Astrocyte (in vitro differentiated cells and primary cell): ENCODE data around the gene FZD10. TPM values are rescaled to one million over a fixed set of nuclear protein-coding genes. Genes with fewer than 3 reads are reported as not detected.

Experiments used
- DNase-seq: peaks from one replicate; pipeline ENCODE4 v3.0.0-alpha.2; 2010; ENCODE audit warnings: low read depth
- FAIRE-seq: peaks from 2 replicates; lab custom pipeline; 2011; peaks lifted over from hg19 to GRCh38; lab: Jason Lieb, UNC
- H2AFZ ChIP-seq: 2 replicates; pipeline ENCODE4 v1.6.0; 2012; ENCODE audit warnings: low read depth, low read length, inconsistent platforms
- H3K27ac ChIP-seq: 2 replicates; pipeline ENCODE4 v1.5.1; 2011; ENCODE audit warnings: low read depth, low read length, inconsistent platforms
- H3K27me3 ChIP-seq: 2 replicates; pipeline ENCODE4 v1.6.0; 2011; ENCODE audit warnings: low read length, inconsistent platforms; ENCODE audit not compliant: insufficient read depth
- H3K36me3 ChIP-seq: 2 replicates; pipeline ENCODE4 v1.5.1; 2011; ENCODE audit warnings: low read length, inconsistent platforms; ENCODE audit not compliant: insufficient read depth
- H3K4me1 ChIP-seq: 2 replicates; pipeline ENCODE4 v1.5.1; 2011; ENCODE audit warnings: low read length, inconsistent platforms; ENCODE audit not compliant: insufficient read depth
- H3K4me2 ChIP-seq: 2 replicates; pipeline ENCODE4 v1.6.0; 2012; ENCODE audit warnings: low read length, inconsistent platforms
- H3K4me3 ChIP-seq: 2 replicates; pipeline ENCODE4 v1.5.1; 2011; ENCODE audit warnings: low read depth, mild to moderate bottlenecking, low read length, inconsistent platforms; ENCODE audit not compliant: insufficient read depth
- H3K79me2 ChIP-seq: 2 replicates; pipeline ENCODE4 v1.6.0; 2012; ENCODE audit warnings: mild to moderate bottlenecking, low read length, inconsistent platforms; ENCODE audit not compliant: insufficient read depth
- H3K9ac ChIP-seq: 2 replicates; pipeline ENCODE4 v1.6.0; 2012; ENCODE audit warnings: mild to moderate bottlenecking, low read length, inconsistent platforms
- H3K9me3 ChIP-seq: 2 replicates; pipeline ENCODE4 v1.5.1; 2012; ENCODE audit warnings: low read depth, mild to moderate bottlenecking, low read length, inconsistent platforms; ENCODE audit not compliant: insufficient read depth
- H4K20me1 ChIP-seq: 2 replicates; pipeline ENCODE4 v1.6.0; 2012; ENCODE audit warnings: low read length, inconsistent platforms; ENCODE audit not compliant: insufficient read depth
- H3K27ac Mint-ChIP-seq: one replicate; pipeline ENCODE4 v1.8.0; 2021; ENCODE audit warnings: mild to moderate bottlenecking, mixed read lengths; ENCODE audit not compliant: unreplicated experiment
- H3K27me3 Mint-ChIP-seq: one replicate; pipeline ENCODE4 v1.8.0; 2021; ENCODE audit warnings: low read depth, mixed read lengths; ENCODE audit not compliant: unreplicated experiment
- H3K36me3 Mint-ChIP-seq: one replicate; pipeline ENCODE4 v1.8.0; 2021; ENCODE audit warnings: low read depth, mixed read lengths; ENCODE audit not compliant: unreplicated experiment
- H3K4me1 Mint-ChIP-seq: one replicate; pipeline ENCODE4 v1.8.0; 2021; ENCODE audit warnings: low read depth, mixed read lengths; ENCODE audit not compliant: unreplicated experiment
- H3K4me3 Mint-ChIP-seq: one replicate; pipeline ENCODE4 v1.8.0; 2021; ENCODE audit warnings: mild to moderate bottlenecking, moderate library complexity, mixed read lengths; ENCODE audit not compliant: unreplicated experiment
- H3K9me3 Mint-ChIP-seq: one replicate; pipeline ENCODE4 v1.8.0; 2021; ENCODE audit warnings: mild to moderate bottlenecking, mixed read lengths; ENCODE audit not compliant: unreplicated experiment
- CTCF ChIP-seq: IDR thresholded peaks from 2 replicates; pipeline ENCODE4 v1.5.1; 2011; ENCODE audit warnings: low read depth, mild to moderate bottlenecking, inconsistent platforms, low read length, moderate library complexity; ENCODE audit not compliant: insufficient read depth
- EZH2 ChIP-seq: IDR thresholded peaks from 2 replicates; pipeline ENCODE4 v1.6.1; 2012; ENCODE audit warnings: mild to moderate bottlenecking, low read length, inconsistent platforms; ENCODE audit not compliant: insufficient read depth
- total RNA-seq: library from RNA; stranded (reverse); gene quantifications from 2 replicates; pipeline ENCODE4 v1.2.1, GENCODE V29; 2021

Gene FZD10
- total RNA-seq, 1 donor from 2014 or later, result not detected

GRCh38 chr12:130179621-130180020 lies 17.4 kb downstream of the FZD10 start:
- peaks cover 2% of the 10 kb centered on the region for H3K27me3 ChIP-seq
- no peak overlapping the region for H3K27ac ChIP-seq
- no peaks in the 10 kb centered on the region for H3K4me1 ChIP-seq
- DNase-seq, result no peak
- H3K4me2 ChIP-seq, result no peak overlapping the region
- TF ChIP-seq EZH2 (no peak), CTCF (no peak)
- FAIRE-seq, result no peak
- Mint-ChIP-seq H3K27me3 (no peaks in the 10 kb centered on the region), H3K4me1 (no peaks in the 10 kb centered on the region), H3K4me3 (no peak overlapping the region), H3K36me3 (no peaks in the 10 kb centered on the region), H3K27ac (no peak overlapping the region), H3K9me3 (peaks cover 18% of the 10 kb centered on the region)
- no peaks in the 10 kb centered on the region for H3K79me2 ChIP-seq
- H3K4me3 ChIP-seq, result no peak overlapping the region
- H4K20me1 ChIP-seq, result no peaks in the 10 kb centered on the region
- no peak overlapping the region for H3K9ac ChIP-seq
- no peaks in the 10 kb centered on the region for H3K36me3 ChIP-seq
- H3K9me3 ChIP-seq, result peaks cover 7% of the 10 kb centered on the region
- H2AFZ ChIP-seq, result no peak overlapping the region

- Histone ChIP-seq H3K27ac (no peak overlapping the region), H3K9ac (no peak overlapping the region), H3K4me1 (no peaks in the 10 kb centered on the region), H3K4me3 (no peak overlapping the region), H3K79me2 (no peaks in the 10 kb centered on the region), H3K27me3 (peaks cover 1% of the 10 kb centered on the region), H3K36me3 (no peaks in the 10 kb centered on the region), H3K4me2 (no peak overlapping the region), H3K9me3 (peaks cover 7% of the 10 kb centered on the region), H2AFZ (no peak overlapping the region), H4K20me1 (no peaks in the 10 kb centered on the region)
- TF ChIP-seq CTCF (no peak), EZH2 (no peak)
- Mint-ChIP-seq H3K27me3 (no peaks in the 10 kb centered on the region), H3K4me3 (no peak overlapping the region), H3K4me1 (no peaks in the 10 kb centered on the region), H3K36me3 (no peaks in the 10 kb centered on the region), H3K27ac (no peak overlapping the region), H3K9me3 (peaks cover 17% of the 10 kb centered on the region)
- FAIRE-seq (no peak), DNase-seq (no peak)
These were observed 18.9 kb downstream of the FZD10 start for GRCh38 chr12:130181211-130181610.

GRCh38 chr12:130183585-130184370 lies 21.5 kb downstream of the FZD10 start:
- H3K27ac ChIP-seq, result no peak overlapping the region
- H3K36me3 ChIP-seq, result no peaks in the 10 kb centered on the region
- H3K9me3 ChIP-seq, result peaks cover 7% of the 10 kb centered on the region
- H3K36me3 Mint-ChIP-seq, result no peaks in the 10 kb centered on the region
- no peaks in the 10 kb centered on the region for H3K27me3 ChIP-seq
- H4K20me1 ChIP-seq, result no peaks in the 10 kb centered on the region
- H3K4me3 Mint-ChIP-seq, result no peak overlapping the region
- H3K27ac Mint-ChIP-seq, result no peak overlapping the region
- H3K9me3 Mint-ChIP-seq, result peaks cover 19% of the 10 kb centered on the region
- no peaks in the 10 kb centered on the region for H3K4me1 ChIP-seq
- H2AFZ ChIP-seq, result no peak overlapping the region
- DNase-seq, result no peak
- H3K79me2 ChIP-seq, result no peaks in the 10 kb centered on the region
- H3K9ac ChIP-seq, result no peak overlapping the region
- no peak overlapping the region for H3K4me2 ChIP-seq
- no peak overlapping the region for H3K4me3 ChIP-seq
- TF ChIP-seq CTCF (no peak), EZH2 (no peak)
- no peaks in the 10 kb centered on the region for H3K4me1 Mint-ChIP-seq
- H3K27me3 Mint-ChIP-seq, result no peaks in the 10 kb centered on the region
- FAIRE-seq, result no peak
